MM.1S (cell line): ENCODE results near the gene SLC35E4.
"Not testable (repeated sequence)": the region's sequence is repeated elsewhere in the genome, so short reads cannot be mapped to it uniquely, and the experiment has no call there.

ENCODE experiments used
- DNase-seq: peaks from one replicate; pipeline ENCODE4 v3.0.0-alpha.2; 2015
- H2AFZ ChIP-seq: fragments of 300-600 bp; sonication (generic); 2 replicates; pipeline ENCODE4 v1.6.0; 2016; ENCODE audit warnings: antibody characterized with exemption, low read length
- H3F3A ChIP-seq: fragments of 300-600 bp; sonication (generic); 2 replicates; pipeline ENCODE4 v1.6.1; 2016; ENCODE audit warnings: mild to moderate bottlenecking, antibody characterized with exemption, low read length, moderate library complexity, mixed read lengths; ENCODE audit not compliant: insufficient read depth
- H3K27ac ChIP-seq: fragments of 300-600 bp; sonication (generic); 2 replicates; pipeline ENCODE4 v1.5.1; 2016; ENCODE audit warnings: mild to moderate bottlenecking, low read length
- H3K27me3 ChIP-seq: fragments of 300-600 bp; sonication (generic); replicated peaks from 2 replicates; pipeline ENCODE4 v1.6.0; 2016; ENCODE audit warnings: low read length; ENCODE audit not compliant: insufficient read depth
- H3K36me3 ChIP-seq: fragments of 300-600 bp; sonication (generic); replicated peaks from 2 replicates; pipeline ENCODE4 v1.6.1; 2016; ENCODE audit warnings: mild to moderate bottlenecking, low read length, mixed read lengths; ENCODE audit not compliant: insufficient read depth
- H3K4me1 ChIP-seq: fragments of 300-600 bp; sonication (generic); 2 replicates; pipeline ENCODE4 v1.6.1; 2016; ENCODE audit warnings: low read length, mixed read lengths
- H3K4me2 ChIP-seq: fragments of 300-600 bp; sonication (generic); 2 replicates; pipeline ENCODE4 v1.6.0; 2016; ENCODE audit warnings: low read depth, low read length
- H3K4me3 ChIP-seq: fragments of 300-600 bp; sonication (generic); 2 replicates; pipeline ENCODE4 v1.5.1; 2016; ENCODE audit warnings: low read length, mixed read lengths
- H3K79me2 ChIP-seq: fragments of 300-600 bp; sonication (generic); 2 replicates; pipeline ENCODE4 v1.6.1; 2016; ENCODE audit warnings: mixed run types, low read length, mixed read lengths
- H3K9ac ChIP-seq: fragments of 300-600 bp; sonication (generic); 2 replicates; pipeline ENCODE4 v1.6.1; 2016; ENCODE audit warnings: low read length, mixed read lengths
- H3K9me2 ChIP-seq: fragments of 300-600 bp; sonication (generic); replicated peaks from 2 replicates; pipeline ENCODE4 v1.6.1; 2016; ENCODE audit warnings: mild to moderate bottlenecking, low read length, mixed read lengths; ENCODE audit not compliant: insufficient read depth
- H3K9me3 ChIP-seq: fragments of 300-600 bp; sonication (generic); replicated peaks from 2 replicates; pipeline ENCODE4 v1.6.1; 2016; ENCODE audit warnings: mild to moderate bottlenecking, low read length, mixed read lengths; ENCODE audit not compliant: insufficient read depth
- H4K20me1 ChIP-seq: fragments of 300-600 bp; sonication (generic); 2 replicates; pipeline ENCODE4 v1.6.1; 2016; ENCODE audit warnings: mild to moderate bottlenecking, low read length, moderate library complexity, mixed read lengths; ENCODE audit not compliant: insufficient read depth
- CTCF ChIP-seq: fragments of 300-600 bp; sonication (generic); IDR thresholded peaks from 2 replicates; pipeline ENCODE4 v1.5.1; 2016; ENCODE audit warnings: antibody characterized with exemption, low read length, mixed read lengths
- EZH2 ChIP-seq: fragments of 300-600 bp; sonication (generic); optimal IDR thresholded peaks from 2 replicates; pipeline ENCODE3; 2017; ENCODE audit warnings: low read depth, mild to moderate bottlenecking, antibody characterized with exemption, low read length, mixed read lengths
- EZH2phosphoT487 ChIP-seq: fragments of 300-600 bp; sonication (generic); IDR thresholded peaks from 2 replicates; pipeline ENCODE4 v1.6.1; 2018; ENCODE audit warnings: antibody characterized with exemption, low read length

The SLC35E4 gene

GRCh38 chr22:30626413-30626812 is 9.2 kb upstream of the SLC35E4 start:
- Histone ChIP-seq H3F3A (no peaks in the 10 kb centered on the region), H3K4me1 (no peaks in the 10 kb centered on the region), H3K4me2 (no peak overlapping the region), H3K4me3 (no peak overlapping the region), H3K79me2 (no peaks in the 10 kb centered on the region), H3K27me3 (no peaks in the 10 kb centered on the region), H3K9ac (no peak overlapping the region), H3K36me3 (no peaks in the 10 kb centered on the region), H3K27ac (no peak overlapping the region), H2AFZ (no peak overlapping the region), H4K20me1 (no peaks in the 10 kb centered on the region), H3K9me3 (no peaks in the 10 kb centered on the region), H3K9me2 (no peaks in the 10 kb centered on the region)
- TF ChIP-seq EZH2 (no peak), EZH2phosphoT487 (no peak), CTCF (no peak)
- DNase-seq: no peak

- no peak overlapping the region for H2AFZ ChIP-seq
- TF ChIP-seq EZH2phosphoT487 (no peak), EZH2 (no peak), CTCF (no peak)
- H3K79me2 ChIP-seq: no peaks in the 10 kb centered on the region
- no peaks in the 10 kb centered on the region for H4K20me1 ChIP-seq
- H3K4me1 ChIP-seq: no peaks in the 10 kb centered on the region
- H3K36me3 ChIP-seq: no peaks in the 10 kb centered on the region
- no peaks in the 10 kb centered on the region for H3K9me2 ChIP-seq
- no peaks in the 10 kb centered on the region for H3K27me3 ChIP-seq
- H3K27ac ChIP-seq: no peak overlapping the region
- no peak for DNase-seq
- H3K4me2 ChIP-seq: no peak overlapping the region
- no peak overlapping the region for H3K4me3 ChIP-seq
- H3K9me3 ChIP-seq: no peaks in the 10 kb centered on the region
- no peaks in the 10 kb centered on the region for H3F3A ChIP-seq
- H3K9ac ChIP-seq: no peak overlapping the region
These were observed 8.1 kb upstream of the SLC35E4 start for GRCh38 chr22:30627471-30627870.

- Histone ChIP-seq H3K4me3 (no peak overlapping the region), H3K4me1 (no peaks in the 10 kb centered on the region), H3K9me2 (no peaks in the 10 kb centered on the region), H3K36me3 (no peaks in the 10 kb centered on the region), H3K4me2 (no peak overlapping the region), H3K27me3 (no peaks in the 10 kb centered on the region), H3K9ac (no peak overlapping the region), H2AFZ (no peak overlapping the region), H3K9me3 (no peaks in the 10 kb centered on the region), H4K20me1 (no peaks in the 10 kb centered on the region), H3K79me2 (no peaks in the 10 kb centered on the region), H3K27ac (no peak overlapping the region), H3F3A (no peaks in the 10 kb centered on the region)
- no peak for DNase-seq
- TF ChIP-seq CTCF (no peak), EZH2phosphoT487 (no peak), EZH2 (no peak)
These were observed 7.1 kb upstream of the SLC35E4 start for GRCh38 chr22:30628491-30628890.

GRCh38 chr22:30631469-30631868 is 4.1 kb upstream of the SLC35E4 start:
- not testable (repeated sequence) for H3K9me3 ChIP-seq, H3K9me2 ChIP-seq, H3K4me2 ChIP-seq, H3K4me3 ChIP-seq, H3K9ac ChIP-seq, H3F3A ChIP-seq, H2AFZ ChIP-seq, DNase-seq, H3K36me3 ChIP-seq, H3K27me3 ChIP-seq, H3K79me2 ChIP-seq, H3K27ac ChIP-seq, H4K20me1 ChIP-seq
- peaks cover 15% of the 10 kb centered on the region for H3K4me1 ChIP-seq
